PC-9 (cell line): ENCODE measurements around the gene RAB11FIP5.

Experiments used
- EZH2 ChIP-seq: fragments of 200-600 bp; sonication (generic); IDR thresholded peaks from 2 replicates; pipeline ENCODE4 v1.8.0; 2017; ENCODE audit warnings: antibody characterized with exemption, low read depth
- TF ChIP-seq, protein P1 (sequence below): fragments of 200-600 bp; sonication (generic); conservative IDR thresholded peaks from 2 replicates; pipeline ENCODE4 v1.6.1; 2017; ENCODE audit warnings: mixed run types, antibody characterized with exemption, mild to moderate bottlenecking, moderate library complexity

DNA sequence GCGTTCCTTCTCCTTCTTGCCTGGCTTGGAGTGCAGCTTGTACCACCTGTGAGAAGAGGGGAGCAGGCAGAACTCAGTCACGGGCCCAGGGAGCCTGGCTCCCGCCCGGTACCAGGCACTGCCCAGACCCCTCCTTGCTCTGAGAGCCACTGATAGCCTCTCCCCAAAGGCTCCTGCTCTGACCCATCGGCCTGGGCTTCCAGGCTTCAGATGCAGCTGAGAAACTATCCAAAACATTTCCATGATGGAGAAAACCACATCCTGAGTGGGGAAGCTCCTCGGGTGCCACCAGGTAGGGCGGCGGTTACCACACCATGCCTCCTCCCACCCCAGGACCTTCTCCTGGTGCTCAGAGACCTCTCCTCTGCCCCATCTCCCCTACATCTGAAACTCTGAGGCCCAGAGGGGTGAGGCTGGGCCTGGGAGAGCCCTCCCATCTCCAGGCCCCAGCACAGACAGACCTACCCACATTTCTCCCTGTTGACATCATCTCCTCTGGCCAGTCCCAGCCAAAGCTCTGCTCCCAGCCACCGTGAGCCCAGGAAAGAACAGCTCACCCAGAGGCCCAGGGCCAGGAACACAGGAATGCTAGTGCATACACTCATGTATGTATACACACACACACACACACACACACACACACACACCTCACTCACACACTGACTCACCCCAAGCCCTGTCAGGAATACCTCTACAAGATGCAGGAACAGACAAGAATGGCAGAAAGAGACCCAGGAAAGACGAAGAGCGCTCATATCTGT, 23.3 kb downstream of the RAB11FIP5 start:
- TF ChIP-seq, protein P1, sequence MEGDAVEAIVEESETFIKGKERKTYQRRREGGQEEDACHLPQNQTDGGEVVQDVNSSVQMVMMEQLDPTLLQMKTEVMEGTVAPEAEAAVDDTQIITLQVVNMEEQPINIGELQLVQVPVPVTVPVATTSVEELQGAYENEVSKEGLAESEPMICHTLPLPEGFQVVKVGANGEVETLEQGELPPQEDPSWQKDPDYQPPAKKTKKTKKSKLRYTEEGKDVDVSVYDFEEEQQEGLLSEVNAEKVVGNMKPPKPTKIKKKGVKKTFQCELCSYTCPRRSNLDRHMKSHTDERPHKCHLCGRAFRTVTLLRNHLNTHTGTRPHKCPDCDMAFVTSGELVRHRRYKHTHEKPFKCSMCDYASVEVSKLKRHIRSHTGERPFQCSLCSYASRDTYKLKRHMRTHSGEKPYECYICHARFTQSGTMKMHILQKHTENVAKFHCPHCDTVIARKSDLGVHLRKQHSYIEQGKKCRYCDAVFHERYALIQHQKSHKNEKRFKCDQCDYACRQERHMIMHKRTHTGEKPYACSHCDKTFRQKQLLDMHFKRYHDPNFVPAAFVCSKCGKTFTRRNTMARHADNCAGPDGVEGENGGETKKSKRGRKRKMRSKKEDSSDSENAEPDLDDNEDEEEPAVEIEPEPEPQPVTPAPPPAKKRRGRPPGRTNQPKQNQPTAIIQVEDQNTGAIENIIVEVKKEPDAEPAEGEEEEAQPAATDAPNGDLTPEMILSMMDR, result no peak
- no peak for TF ChIP-seq EZH2
